NT2/D1 (cell line): Measurements from ENCODE around the gene GALNT12.

Source experiments
- SUZ12 ChIP-seq: IDR thresholded peaks from 2 replicates; pipeline ENCODE4 v1.6.1; 2011; ENCODE audit not compliant: insufficient read length, insufficient read depth; ENCODE audit errors: extremely low read depth
- YY1 ChIP-seq: IDR thresholded peaks from 2 replicates; pipeline ENCODE4 v1.6.1; 2011; ENCODE audit not compliant: insufficient read length, insufficient read depth
- ZNF274 ChIP-seq: IDR thresholded peaks from 2 replicates; pipeline ENCODE4 v1.6.1; 2011; ENCODE audit warnings: mild to moderate bottlenecking, low read depth, low read length

DNA sequence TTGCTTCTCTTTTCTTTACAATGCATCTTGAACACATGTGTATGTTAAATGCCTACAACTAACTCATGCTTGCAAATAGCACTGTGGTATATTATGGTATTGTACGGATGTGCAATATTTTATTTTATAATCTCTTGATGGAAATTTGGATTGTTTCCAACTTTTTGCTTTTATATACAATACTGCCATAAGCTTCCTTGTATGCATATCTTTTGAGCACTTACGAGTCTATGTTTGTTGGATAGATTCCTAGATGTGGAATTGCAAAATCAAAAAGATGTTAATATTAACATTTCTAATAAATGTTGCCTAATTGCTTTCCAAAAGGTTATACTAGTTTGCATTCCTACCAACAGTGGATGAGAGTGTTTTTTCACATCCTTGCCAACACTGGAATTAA is 3.4 kb upstream of the GALNT12 start:
- no peak for TF ChIP-seq ZNF274
- TF ChIP-seq YY1: no peak
- no peak for TF ChIP-seq SUZ12
